GM23338 (cell line): ENCODE measurements around the gene MCMBP. TPM values are rescaled to one million over a fixed set of nuclear protein-coding genes. Genes with fewer than 3 reads are reported as not detected.

Experiments
- ATAC-seq: fragments of 200-7000 bp; cut with Tn5 transposase; 3 replicates; pipeline ENCODE4 v1.9.1; 2020
- DNase-seq: peaks from one replicate; pipeline ENCODE4 v3.0.0-alpha.2; 2015; ENCODE audit warnings: low spot score
- H2AFZ ChIP-seq: fragments of 200-600 bp; sonication (generic); 2 replicates; pipeline ENCODE4 v1.8.0; 2016; ENCODE audit warnings: antibody characterized with exemption, mild to moderate bottlenecking, moderate library complexity
- H3F3A ChIP-seq: fragments of 200-600 bp; sonication (generic); replicated peaks from 2 replicates; pipeline ENCODE4 v1.8.0; 2017; ENCODE audit warnings: antibody characterized with exemption, mixed run types, low read depth
- H3K27ac ChIP-seq: fragments of 200-600 bp; sonication (generic); 2 replicates; pipeline ENCODE4 v1.6.1; 2016; ENCODE audit warnings: low read depth
- H3K27me3 ChIP-seq: fragments of 200-600 bp; sonication (generic); 2 replicates; pipeline ENCODE4 v1.8.0; 2016; ENCODE audit warnings: mild to moderate bottlenecking, mixed run types, moderate library complexity; ENCODE audit not compliant: insufficient read depth
- H3K36me3 ChIP-seq: fragments of 200-600 bp; sonication (generic); 2 replicates; pipeline ENCODE4 v1.8.0; 2016; ENCODE audit warnings: mild to moderate bottlenecking; ENCODE audit not compliant: insufficient read depth
- H3K4me1 ChIP-seq: fragments of 200-600 bp; sonication (generic); 2 replicates; pipeline ENCODE4 v1.8.0; 2016; ENCODE audit warnings: mild to moderate bottlenecking, moderate library complexity; ENCODE audit not compliant: insufficient read depth
- H3K4me2 ChIP-seq: fragments of 200-600 bp; sonication (generic); 2 replicates; pipeline ENCODE4 v1.7.1; 2017; ENCODE audit warnings: mixed run types
- H3K4me3 ChIP-seq: fragments of 200-600 bp; sonication (generic); 2 replicates; pipeline ENCODE4 v1.6.1; 2016; ENCODE audit warnings: mixed run types
- H3K79me2 ChIP-seq: fragments of 200-600 bp; sonication (generic); replicated peaks from 2 replicates; pipeline ENCODE4 v1.8.0; 2017; ENCODE audit warnings: mild to moderate bottlenecking; ENCODE audit not compliant: insufficient read depth
- H3K9me2 ChIP-seq: fragments of 200-600 bp; sonication (generic); 2 replicates; pipeline ENCODE4 v1.8.0; 2017; ENCODE audit not compliant: insufficient read depth
- H4K20me1 ChIP-seq: fragments of 200-600 bp; sonication (generic); replicated peaks from 2 replicates; pipeline ENCODE4 v1.8.0; 2017; ENCODE audit warnings: mild to moderate bottlenecking; ENCODE audit not compliant: insufficient read depth
- H3K27ac Mint-ChIP-seq: 2 replicates; pipeline ENCODE4 v1.8.0; 2020; ENCODE audit warnings: inconsistent platforms, mild to moderate bottlenecking, moderate library complexity, mixed read lengths
- H3K27me3 Mint-ChIP-seq: 3 replicates; pipeline ENCODE4 v1.8.0; 2022; ENCODE audit warnings: low read depth, mild to moderate bottlenecking, moderate library complexity, mixed read lengths, inconsistent platforms; ENCODE audit not compliant: insufficient read depth, poor library complexity
- H3K36me3 Mint-ChIP-seq: 3 replicates; pipeline ENCODE4 v1.8.0; 2021; ENCODE audit warnings: low read depth, mild to moderate bottlenecking, inconsistent platforms, moderate library complexity, mixed read lengths
- H3K4me1 Mint-ChIP-seq: 3 replicates; pipeline ENCODE4 v1.8.0; 2020; ENCODE audit warnings: mild to moderate bottlenecking, inconsistent platforms, mixed read lengths
- H3K4me3 Mint-ChIP-seq: 3 replicates; pipeline ENCODE4 v1.8.0; 2021; ENCODE audit warnings: moderate library complexity, mild to moderate bottlenecking, inconsistent platforms, mixed read lengths
- H3K9me3 Mint-ChIP-seq: 3 replicates; pipeline ENCODE4 v1.8.0; 2020; ENCODE audit warnings: moderate library complexity, mild to moderate bottlenecking, inconsistent platforms, mixed read lengths
- CREB1 ChIP-seq: fragments of 250-450 bp; sonication (Bioruptor Pico); IDR thresholded peaks from 2 replicates; pipeline ENCODE4 v1.5.0; 2020; ENCODE audit warnings: low read depth, mild to moderate bottlenecking, moderate library complexity
- JUNB ChIP-seq: IDR thresholded peaks from one replicate; pipeline ENCODE4 v1.6.1; 2016; ENCODE audit warnings: antibody characterized with exemption; ENCODE audit not compliant: unreplicated experiment
- POLR2AphosphoS5 ChIP-seq: IDR thresholded peaks from 2 replicates; pipeline ENCODE4 v1.6.1; 2016; ENCODE audit warnings: antibody characterized with exemption, low read depth
- STAT1 ChIP-seq: IDR thresholded peaks from one replicate; pipeline ENCODE4 v1.6.1; 2016; ENCODE audit warnings: antibody characterized with exemption; ENCODE audit not compliant: unreplicated experiment
- polyA plus RNA-seq: library from polyadenylated mRNA; unstranded; fragments of >200 nt; fragmentation: Nextera tagmentation; extraction: Ambion mirVana; gene quantifications from 2 replicates; pipeline ENCODE4 v1.2.1, GENCODE V29; 2016
- total RNA-seq: library from RNA; depleted of rRNA; stranded (reverse); fragments of >200 nt; shearing (Covaris generic); gene quantifications from 2 replicates; pipeline ENCODE4 v1.2.3, GENCODE V29; 2014
- TF ChIP-seq, protein P1 (sequence below), 2 experiments: fragments of 200-600 bp in 1 of 2; sonication (generic) in 1 of 2; conservative IDR thresholded peaks; 2 replicates each; pipeline versions ENCODE4 v1.5.1 to v1.6.1; 2016 to 2017; ENCODE audit warnings: antibody characterized with exemption in 2 of 2, low read depth in 2 of 2, mild to moderate bottlenecking in 2 of 2, moderate library complexity in 1 of 2
- TF ChIP-seq, protein P2 (sequence below): IDR thresholded peaks from 2 replicates; pipeline ENCODE4 v1.6.1; 2016; ENCODE audit warnings: antibody characterized with exemption
- TF ChIP-seq, protein P3 (sequence below): fragments of 250-450 bp; sonication (Bioruptor Pico); IDR thresholded peaks from 2 replicates; pipeline ENCODE4 v1.5.0; 2020; ENCODE audit warnings: mild to moderate bottlenecking, moderate library complexity

MCMBP gene
- total and polyA plus RNA-seq, 2 experiments from 2014 or later, result 30.9 to 76.6 TPM

DNA sequence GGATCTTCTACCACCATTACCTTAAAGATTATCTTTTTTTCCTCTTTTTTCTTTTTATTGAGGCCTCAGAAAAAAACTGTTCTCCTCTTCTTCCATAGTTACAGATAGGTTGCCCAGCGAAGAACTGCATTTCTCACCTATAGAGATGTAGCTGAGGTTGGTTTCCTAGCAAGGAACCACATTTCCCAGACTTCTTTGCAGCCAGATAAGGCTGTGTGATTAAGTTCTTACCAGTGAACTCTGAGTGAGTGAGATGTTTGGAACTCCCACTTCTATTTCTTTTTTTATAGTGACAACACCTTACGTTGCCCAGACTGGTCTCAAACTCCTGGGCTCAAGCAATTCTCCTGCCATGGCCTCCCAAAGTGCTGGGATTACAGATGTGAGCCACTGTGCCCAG lies 5.9 kb upstream of the MCMBP start:
- no peaks in the 10 kb centered on the region for H3K79me2 ChIP-seq
- H4K20me1 ChIP-seq, result no peaks in the 10 kb centered on the region
- no peaks in the 10 kb centered on the region; the same call in 1 of the 2 replicates for H3F3A ChIP-seq
- Mint-ChIP-seq H3K36me3 (no peaks in the 10 kb centered on the region; the same call in 2 of the 3 replicates), H3K27ac (no peak overlapping the region), H3K9me3 (no peaks in the 10 kb centered on the region), H3K4me3 (no peak overlapping the region), H3K27me3 (no peaks in the 10 kb centered on the region), H3K4me1 (peaks cover 5% of the 10 kb centered on the region)
- H3K27ac ChIP-seq, result no peak overlapping the region
- no peaks in the 10 kb centered on the region for H3K9me2 ChIP-seq
- no peak overlapping the region for H2AFZ ChIP-seq
- no peak for TF ChIP-seq JUNB
- TF ChIP-seq, protein P1, sequence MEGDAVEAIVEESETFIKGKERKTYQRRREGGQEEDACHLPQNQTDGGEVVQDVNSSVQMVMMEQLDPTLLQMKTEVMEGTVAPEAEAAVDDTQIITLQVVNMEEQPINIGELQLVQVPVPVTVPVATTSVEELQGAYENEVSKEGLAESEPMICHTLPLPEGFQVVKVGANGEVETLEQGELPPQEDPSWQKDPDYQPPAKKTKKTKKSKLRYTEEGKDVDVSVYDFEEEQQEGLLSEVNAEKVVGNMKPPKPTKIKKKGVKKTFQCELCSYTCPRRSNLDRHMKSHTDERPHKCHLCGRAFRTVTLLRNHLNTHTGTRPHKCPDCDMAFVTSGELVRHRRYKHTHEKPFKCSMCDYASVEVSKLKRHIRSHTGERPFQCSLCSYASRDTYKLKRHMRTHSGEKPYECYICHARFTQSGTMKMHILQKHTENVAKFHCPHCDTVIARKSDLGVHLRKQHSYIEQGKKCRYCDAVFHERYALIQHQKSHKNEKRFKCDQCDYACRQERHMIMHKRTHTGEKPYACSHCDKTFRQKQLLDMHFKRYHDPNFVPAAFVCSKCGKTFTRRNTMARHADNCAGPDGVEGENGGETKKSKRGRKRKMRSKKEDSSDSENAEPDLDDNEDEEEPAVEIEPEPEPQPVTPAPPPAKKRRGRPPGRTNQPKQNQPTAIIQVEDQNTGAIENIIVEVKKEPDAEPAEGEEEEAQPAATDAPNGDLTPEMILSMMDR (conservative IDR thresholded peaks at IDR 0.05; ENCODE audit: low read depth in 2 of 2), result no peak
- ATAC-seq, result no peak
- no peaks in the 10 kb centered on the region for H3K36me3 ChIP-seq
- no peaks in the 10 kb centered on the region for H3K27me3 ChIP-seq
- H3K4me3 ChIP-seq, result no peak overlapping the region
- H3K4me2 ChIP-seq, result no peak overlapping the region
- H3K4me1 ChIP-seq, result peaks cover 6% of the 10 kb centered on the region
- DNase-seq, result no peak

DNA sequence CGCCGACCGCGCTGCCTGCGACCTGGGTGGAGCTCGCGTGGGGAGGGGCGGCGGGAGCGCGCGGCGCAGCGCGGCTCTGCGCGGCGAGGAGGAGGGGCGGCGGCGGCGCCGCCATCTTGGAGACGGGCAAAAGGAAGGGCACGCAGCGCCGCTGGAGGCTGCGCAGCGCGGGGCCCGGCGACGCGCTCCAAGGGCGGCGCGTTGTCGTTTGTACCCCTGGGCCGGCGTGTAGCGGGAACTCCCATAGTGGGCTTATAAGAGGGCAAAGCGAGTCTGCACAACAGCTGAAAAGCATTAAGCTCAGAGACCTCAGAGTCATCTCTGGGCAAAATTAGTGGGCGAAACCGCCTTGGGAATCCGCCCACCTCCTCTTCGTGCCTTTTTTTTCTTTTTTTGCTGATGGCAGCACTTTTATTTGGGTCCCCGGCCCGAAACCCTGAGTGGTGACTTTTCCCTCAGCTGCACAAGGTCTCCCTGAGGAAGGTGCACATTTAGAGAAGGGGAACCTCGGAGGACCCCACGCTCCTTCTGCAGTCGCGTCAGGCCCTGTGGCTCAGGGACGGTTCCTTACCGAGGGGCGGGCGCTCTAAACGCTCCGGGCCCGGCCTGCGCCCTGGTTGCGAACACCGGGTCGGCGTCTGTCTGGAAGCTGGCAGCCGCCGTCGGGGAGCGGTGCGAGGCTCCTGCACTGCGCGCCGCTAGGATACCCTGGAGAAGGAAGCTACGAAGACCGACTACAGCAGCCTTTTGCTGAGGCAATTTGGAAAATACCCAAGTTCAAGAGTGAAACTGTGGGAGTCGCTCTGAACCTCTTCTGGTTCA lies 428 bp upstream of the MCMBP start:
- ATAC-seq (peak; percentile 85), DNase-seq (peak; percentile 82)
- peak overlapping the region; percentile 70 for H3K27ac Mint-ChIP-seq
- H3K9me2 ChIP-seq, result no peaks in the 10 kb centered on the region
- H3K4me2 ChIP-seq, result peak overlapping the region; percentile 88
- H2AFZ ChIP-seq, result peak overlapping the region; percentile 100
- peak overlapping the region; percentile 79 for H3K4me3 Mint-ChIP-seq
- peaks cover 20% of the 10 kb centered on the region for H3K4me1 ChIP-seq
- peaks cover 41% of the 10 kb centered on the region for H3K79me2 ChIP-seq
- H3K27me3 Mint-ChIP-seq, result peaks cover 2% of the 10 kb centered on the region
- H3K36me3 Mint-ChIP-seq, result no peaks in the 10 kb centered on the region
- peak overlapping the region; percentile 88 for H3K4me3 ChIP-seq
- H3K27me3 ChIP-seq, result no peaks in the 10 kb centered on the region
- no peaks in the 10 kb centered on the region for H3K9me3 Mint-ChIP-seq
- H3K36me3 ChIP-seq, result no peaks in the 10 kb centered on the region
- TF ChIP-seq, protein P2, sequence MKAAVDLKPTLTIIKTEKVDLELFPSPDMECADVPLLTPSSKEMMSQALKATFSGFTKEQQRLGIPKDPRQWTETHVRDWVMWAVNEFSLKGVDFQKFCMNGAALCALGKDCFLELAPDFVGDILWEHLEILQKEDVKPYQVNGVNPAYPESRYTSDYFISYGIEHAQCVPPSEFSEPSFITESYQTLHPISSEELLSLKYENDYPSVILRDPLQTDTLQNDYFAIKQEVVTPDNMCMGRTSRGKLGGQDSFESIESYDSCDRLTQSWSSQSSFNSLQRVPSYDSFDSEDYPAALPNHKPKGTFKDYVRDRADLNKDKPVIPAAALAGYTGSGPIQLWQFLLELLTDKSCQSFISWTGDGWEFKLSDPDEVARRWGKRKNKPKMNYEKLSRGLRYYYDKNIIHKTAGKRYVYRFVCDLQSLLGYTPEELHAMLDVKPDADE, result peak; percentile 58
- TF ChIP-seq, protein P3, sequence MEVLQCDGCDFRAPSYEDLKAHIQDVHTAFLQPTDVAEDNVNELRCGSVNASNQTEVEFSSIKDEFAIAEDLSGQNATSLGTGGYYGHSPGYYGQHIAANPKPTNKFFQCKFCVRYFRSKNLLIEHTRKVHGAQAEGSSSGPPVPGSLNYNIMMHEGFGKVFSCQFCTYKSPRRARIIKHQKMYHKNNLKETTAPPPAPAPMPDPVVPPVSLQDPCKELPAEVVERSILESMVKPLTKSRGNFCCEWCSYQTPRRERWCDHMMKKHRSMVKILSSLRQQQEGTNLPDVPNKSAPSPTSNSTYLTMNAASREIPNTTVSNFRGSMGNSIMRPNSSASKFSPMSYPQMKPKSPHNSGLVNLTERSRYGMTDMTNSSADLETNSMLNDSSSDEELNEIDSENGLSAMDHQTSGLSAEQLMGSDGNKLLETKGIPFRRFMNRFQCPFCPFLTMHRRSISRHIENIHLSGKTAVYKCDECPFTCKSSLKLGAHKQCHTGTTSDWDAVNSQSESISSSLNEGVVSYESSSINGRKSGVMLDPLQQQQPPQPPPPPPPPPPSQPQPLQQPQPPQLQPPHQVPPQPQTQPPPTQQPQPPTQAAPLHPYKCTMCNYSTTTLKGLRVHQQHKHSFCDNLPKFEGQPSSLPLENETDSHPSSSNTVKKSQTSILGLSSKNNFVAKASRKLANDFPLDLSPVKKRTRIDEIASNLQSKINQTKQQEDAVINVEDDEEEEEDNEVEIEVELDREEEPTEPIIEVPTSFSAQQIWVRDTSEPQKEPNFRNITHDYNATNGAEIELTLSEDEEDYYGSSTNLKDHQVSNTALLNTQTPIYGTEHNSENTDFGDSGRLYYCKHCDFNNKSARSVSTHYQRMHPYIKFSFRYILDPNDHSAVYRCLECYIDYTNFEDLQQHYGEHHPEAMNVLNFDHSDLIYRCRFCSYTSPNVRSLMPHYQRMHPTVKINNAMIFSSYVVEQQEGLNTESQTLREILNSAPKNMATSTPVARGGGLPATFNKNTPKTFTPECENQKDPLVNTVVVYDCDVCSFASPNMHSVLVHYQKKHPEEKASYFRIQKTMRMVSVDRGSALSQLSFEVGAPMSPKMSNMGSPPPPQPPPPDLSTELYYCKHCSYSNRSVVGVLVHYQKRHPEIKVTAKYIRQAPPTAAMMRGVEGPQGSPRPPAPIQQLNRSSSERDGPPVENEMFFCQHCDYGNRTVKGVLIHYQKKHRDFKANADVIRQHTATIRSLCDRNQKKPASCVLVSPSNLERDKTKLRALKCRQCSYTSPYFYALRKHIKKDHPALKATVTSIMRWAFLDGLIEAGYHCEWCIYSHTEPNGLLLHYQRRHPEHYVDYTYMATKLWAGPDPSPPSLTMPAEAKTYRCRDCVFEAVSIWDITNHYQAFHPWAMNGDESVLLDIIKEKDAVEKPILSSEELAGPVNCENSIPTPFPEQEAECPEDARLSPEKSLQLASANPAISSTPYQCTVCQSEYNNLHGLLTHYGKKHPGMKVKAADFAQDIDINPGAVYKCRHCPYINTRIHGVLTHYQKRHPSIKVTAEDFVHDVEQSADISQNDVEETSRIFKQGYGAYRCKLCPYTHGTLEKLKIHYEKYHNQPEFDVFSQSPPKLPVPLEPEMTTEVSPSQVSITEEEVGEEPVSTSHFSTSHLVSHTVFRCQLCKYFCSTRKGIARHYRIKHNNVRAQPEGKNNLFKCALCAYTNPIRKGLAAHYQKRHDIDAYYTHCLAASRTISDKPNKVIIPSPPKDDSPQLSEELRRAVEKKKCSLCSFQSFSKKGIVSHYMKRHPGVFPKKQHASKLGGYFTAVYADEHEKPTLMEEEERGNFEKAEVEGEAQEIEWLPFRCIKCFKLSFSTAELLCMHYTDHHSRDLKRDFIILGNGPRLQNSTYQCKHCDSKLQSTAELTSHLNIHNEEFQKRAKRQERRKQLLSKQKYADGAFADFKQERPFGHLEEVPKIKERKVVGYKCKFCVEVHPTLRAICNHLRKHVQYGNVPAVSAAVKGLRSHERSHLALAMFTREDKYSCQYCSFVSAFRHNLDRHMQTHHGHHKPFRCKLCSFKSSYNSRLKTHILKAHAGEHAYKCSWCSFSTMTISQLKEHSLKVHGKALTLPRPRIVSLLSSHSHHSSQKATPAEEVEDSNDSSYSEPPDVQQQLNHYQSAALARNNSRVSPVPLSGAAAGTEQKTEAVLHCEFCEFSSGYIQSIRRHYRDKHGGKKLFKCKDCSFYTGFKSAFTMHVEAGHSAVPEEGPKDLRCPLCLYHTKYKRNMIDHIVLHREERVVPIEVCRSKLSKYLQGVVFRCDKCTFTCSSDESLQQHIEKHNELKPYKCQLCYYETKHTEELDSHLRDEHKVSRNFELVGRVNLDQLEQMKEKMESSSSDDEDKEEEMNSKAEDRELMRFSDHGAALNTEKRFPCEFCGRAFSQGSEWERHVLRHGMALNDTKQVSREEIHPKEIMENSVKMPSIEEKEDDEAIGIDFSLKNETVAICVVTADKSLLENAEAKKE, result no peak
- TF ChIP-seq POLR2AphosphoS5, result peak; percentile 82
- peak; percentile 53; the same call in 1 of the 2 replicates for TF ChIP-seq CREB1
- TF ChIP-seq STAT1, result no peak
- H3K4me1 Mint-ChIP-seq, result peaks cover 29% of the 10 kb centered on the region
- no peaks in the 10 kb centered on the region; the same call in 1 of the 2 replicates for H3F3A ChIP-seq
- peaks cover 33% of the 10 kb centered on the region for H4K20me1 ChIP-seq
- peak overlapping the region; percentile 82; the same call in 1 of the 2 replicates for H3K27ac ChIP-seq
